GM12878 (cell line): ENCODE results near the gene GRM6. TPM values are rescaled to one million over a fixed set of nuclear protein-coding genes. Genes with fewer than 3 reads are reported as not detected.

ENCODE experiments used
- ATAC-seq: fragments of 200-7000 bp; cut with Tn5 transposase; 3 replicates; pipeline ENCODE4 v1.9.1; 2020; ENCODE audit warnings: mild to moderate bottlenecking, moderate library complexity
- BruUV-seq: library from RNA; stranded (reverse); fragments of 400-500 nt; replicated peaks from 2 replicates; lab custom pipeline; 2021; lab: Mats Ljungman, UMichigan
- CTCF ChIA-PET: fragments of 300-600 bp; sonication (Branson Sonifier 250); formaldehyde crosslinking; extraction: SDS; loops from one replicate; lab custom pipeline; 2021; ENCODE audit warnings: inconsistent platforms; lab: Yijun Ruan, JAX
- POLR2A ChIA-PET: fragments of 350-600 bp; formaldehyde crosslinking; extraction: SDS; loops from one replicate; lab custom pipeline; 2021; ENCODE audit warnings: inconsistent platforms; lab: Charles Lee
- RAD21 ChIA-PET: fragments of 300-600 bp; sonication (Branson Sonifier 250); formaldehyde crosslinking; loops from one replicate; lab custom pipeline; 2023; ENCODE audit warnings: antibody characterized with exemption; ENCODE audit not compliant: unreplicated experiment; lab: Charles Lee
- SMC1A ChIA-PET: fragments of 300-600 bp; sonication (Branson Sonifier 250); formaldehyde crosslinking; loops from one replicate; lab custom pipeline; 2023; ENCODE audit not compliant: unreplicated experiment, uncharacterized antibody; lab: Charles Lee
- DNase-seq: peaks from one replicate; pipeline ENCODE4 v3.0.0-alpha.2; 2011; ENCODE audit warnings: low read depth, low spot score
- FAIRE-seq: peaks from 3 replicates; lab custom pipeline; 2011; peaks lifted over from hg19 to GRCh38; lab: Jason Lieb, UNC
- H2AFZ ChIP-seq: 2 replicates; pipeline ENCODE4 v1.6.0; 2011; ENCODE audit warnings: low read depth, low read length, control low read depth; ENCODE audit not compliant: control insufficient read depth
- H3K27ac ChIP-seq: 2 replicates; pipeline ENCODE4 v1.5.1; 2011; ENCODE audit warnings: control low read depth; ENCODE audit not compliant: control insufficient read depth, insufficient read depth
- H3K27me3 ChIP-seq, 2 experiments: replicated peaks in 1 of 2; 2 replicates each; pipeline versions ENCODE4 v1.6.0 to v1.6.1; 2011; ENCODE audit warnings: low read length in 1 of 2; ENCODE audit not compliant: control insufficient read depth in 2 of 2, insufficient read depth in 2 of 2
- H3K36me3 ChIP-seq, 2 experiments: 2 replicates each; pipeline ENCODE4 v1.5.1; 2011; ENCODE audit warnings: low read length in 1 of 2; ENCODE audit not compliant: control insufficient read depth in 2 of 2, insufficient read depth in 2 of 2
- H3K4me1 ChIP-seq: 2 replicates; pipeline ENCODE4 v1.6.1; 2011; ENCODE audit warnings: mild to moderate bottlenecking, low read length, moderate library complexity, mixed read lengths; ENCODE audit not compliant: control insufficient read depth, insufficient read depth
- H3K4me2 ChIP-seq: 2 replicates; pipeline ENCODE4 v1.6.0; 2011; ENCODE audit warnings: control low read depth; ENCODE audit not compliant: control insufficient read depth, insufficient read depth
- H3K4me3 ChIP-seq: fragments of 200-600 bp; sonication (generic); 2 replicates; pipeline ENCODE4 v1.5.1; 2016
- H3K79me2 ChIP-seq: 2 replicates; pipeline ENCODE4 v1.6.0; 2011; ENCODE audit warnings: low read length; ENCODE audit not compliant: control insufficient read depth, insufficient read depth
- H3K9ac ChIP-seq: 2 replicates; pipeline ENCODE4 v1.8.0; 2011; ENCODE audit warnings: low read length, control low read depth, mixed read lengths; ENCODE audit not compliant: control insufficient read depth, insufficient read depth
- H3K9me3 ChIP-seq: replicated peaks from 3 replicates; pipeline ENCODE4 v1.5.1; 2011; ENCODE audit warnings: mild to moderate bottlenecking, low read length; ENCODE audit not compliant: control insufficient read depth, insufficient read depth
- H4K20me1 ChIP-seq: 2 replicates; pipeline ENCODE4 v1.6.0; 2011; ENCODE audit not compliant: control insufficient read depth, insufficient read depth
- ASH2L ChIP-seq: fragments of 300-600, 200-600 bp; sonication (generic); IDR thresholded peaks from 2 replicates; pipeline ENCODE4 v1.6.1; 2017; ENCODE audit warnings: low read depth, mild to moderate bottlenecking, borderline replicate concordance
- ATF7 ChIP-seq: fragments of 450-650 bp; IDR thresholded peaks from 2 replicates; pipeline ENCODE4 v1.6.1; 2016; ENCODE audit warnings: low read depth, mild to moderate bottlenecking
- CHD1 ChIP-seq: IDR thresholded peaks from 2 replicates; pipeline ENCODE4 v1.6.1; 2012; ENCODE audit warnings: low read depth, low read length, improper control_type of control experiment
- EP300 ChIP-seq, 2 experiments: fragments of 150-350 bp in 1 of 2; IDR thresholded peaks; 2 replicates each; pipeline ENCODE4 v1.6.1; 2011 to 2012; ENCODE audit warnings: low read depth in 2 of 2, low read length in 2 of 2, borderline replicate concordance in 1 of 2, improper control_type of control experiment in 1 of 2, inconsistent platforms in 1 of 2; ENCODE audit not compliant: control insufficient read depth in 1 of 2
- GABPA ChIP-seq: IDR thresholded peaks from 2 replicates; pipeline ENCODE4 v1.6.1; 2014; ENCODE audit warnings: antibody characterized with exemption, low read depth, mild to moderate bottlenecking, inconsistent platforms
- IKZF2 ChIP-seq, 2 experiments: fragments of 450-650 bp; IDR thresholded peaks; 2 replicates each; pipeline ENCODE4 v1.6.1; 2017; ENCODE audit warnings: mild to moderate bottlenecking in 2 of 2, moderate library complexity in 2 of 2
- LARP7 ChIP-seq: fragments of 450-650 bp; IDR thresholded peaks from 2 replicates; pipeline ENCODE4 v1.6.1; 2017; ENCODE audit warnings: mild to moderate bottlenecking
- MEF2A ChIP-seq: IDR thresholded peaks from 2 replicates; pipeline ENCODE4 v1.6.1; 2011; ENCODE audit warnings: low read depth, mild to moderate bottlenecking, low read length, moderate library complexity; ENCODE audit not compliant: insufficient read depth
- NFXL1 ChIP-seq: fragments of 450-650 bp; IDR thresholded peaks from 2 replicates; pipeline ENCODE4 v1.6.1; 2017; ENCODE audit warnings: antibody characterized with exemption, mild to moderate bottlenecking, borderline replicate concordance
- POU2F2 ChIP-seq: IDR thresholded peaks from 3 replicates; pipeline ENCODE4 v1.6.1; 2011; ENCODE audit warnings: low read depth, mild to moderate bottlenecking, low read length, borderline replicate concordance
- WGBS: methylation state at CpG from one replicate; pipeline ENCODE4 v1.1.6; 2016; ENCODE audit warnings: low lambda C conversion rate; ENCODE audit not compliant: insufficient replicate concordance, insufficient coverage; ENCODE audit errors: missing lambda C conversion rate; 5-methylcytosine and 5-hydroxymethylcytosine counted together
- in situ Hi-C: fragments of 300-500 bp; cut with MboI; formaldehyde crosslinking; loops from 9 replicates; pipeline ENCODE4 v1.14.3; 2018; ENCODE audit warnings: mixed read lengths
- intact Hi-C: fragments of 100-400 bp; cut with micrococcal nuclease; formaldehyde crosslinking; loops from one replicate; pipeline ENCODE4 v1.14.2; 2022; ENCODE audit not compliant: unreplicated experiment
- polyA plus RNA-seq, 11 experiments: library from polyadenylated mRNA; depleted of rRNA in 4 of 11; unstranded in 6 of 11; stranded (reverse) in 5 of 11; fragments of >200 nt; fragmentation: Nextera tagmentation in 4 of 11; fragmentation: Illumina TruSeq in 1 of 11; extraction: Ambion mirVana in 4 of 11; extraction: Trizol in 1 of 11; gene quantifications; 1 replicate in 1 of 11; 2 replicates in 10 of 11; pipeline versions ENCODE4 v1.2.1 to v1.2.3, GENCODE V29; 2011 to 2016; ENCODE audit warnings: inconsistent platforms in 2 of 11, missing spikeins in 2 of 11, low read depth in 1 of 11
- total RNA-seq, 4 experiments: library from RNA; depleted of rRNA in 3 of 4; stranded (reverse); fragments of >200 nt in 3 of 4; fragmentation: Illumina TruSeq in 1 of 4; extraction: Trizol in 1 of 4; gene quantifications; 2 replicates each; pipeline versions ENCODE4 v1.2.1 to v1.2.3, GENCODE V29; 2013 to 2021
- TF ChIP-seq, protein P1 (sequence below): fragments of 450-650 bp; IDR thresholded peaks from 2 replicates; pipeline ENCODE4 v1.6.1; 2014; ENCODE audit warnings: mild to moderate bottlenecking
- TF ChIP-seq, protein P2 (sequence below): fragments of 450-650 bp; IDR thresholded peaks from 2 replicates; pipeline ENCODE4 v1.6.1; 2016; ENCODE audit warnings: mild to moderate bottlenecking
- TF ChIP-seq, protein P3 (sequence below): IDR thresholded peaks from 2 replicates; pipeline ENCODE4 v1.6.1; 2012; ENCODE audit warnings: mild to moderate bottlenecking, low read depth, low read length

Gene GRM6
- total and polyA plus RNA-seq, 10 of the 15 experiments (the other 5 are each of a cell fraction or from before 2014, with no cell fraction given): not detected

DNA sequence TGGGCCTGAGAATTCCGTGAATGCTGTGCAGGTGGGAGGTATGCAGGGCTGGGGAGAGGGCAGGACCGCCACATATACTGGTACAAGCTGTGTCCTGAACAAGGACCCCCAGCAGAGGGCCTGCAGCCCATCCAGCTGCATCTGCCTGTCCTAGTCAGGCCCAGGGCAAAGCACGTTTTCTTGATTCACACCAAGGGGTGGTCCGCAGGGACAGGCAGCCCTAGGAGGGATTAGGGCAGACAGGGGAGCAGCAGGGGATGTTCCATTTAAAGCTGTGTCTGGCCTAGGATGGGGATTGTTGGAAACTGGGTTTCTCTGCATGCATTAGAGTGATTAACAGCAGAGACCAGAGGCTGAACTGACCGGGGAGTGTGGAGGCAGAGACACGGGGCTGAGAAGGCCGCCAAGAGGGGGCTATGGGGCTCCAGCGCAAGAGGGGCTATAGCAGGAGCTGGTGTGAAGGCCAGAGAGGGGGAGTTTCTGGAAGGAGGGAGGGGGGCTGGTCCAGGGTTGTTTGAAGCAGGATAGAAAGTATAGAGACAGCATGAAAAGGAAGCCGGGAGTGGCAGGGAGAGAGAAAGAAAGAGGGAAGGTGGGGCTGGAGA is 2.7 kb downstream of the GRM6 start:
- no peaks in the 10 kb centered on the region for H3K79me2 ChIP-seq
- no TSS peak for BruUV-seq
- RAD21 ChIA-PET: no interaction called here
- no peak for TF ChIP-seq ATF7
- no peak for TF ChIP-seq LARP7
- TF ChIP-seq ASH2L: no peak
- TF ChIP-seq, protein P1, sequence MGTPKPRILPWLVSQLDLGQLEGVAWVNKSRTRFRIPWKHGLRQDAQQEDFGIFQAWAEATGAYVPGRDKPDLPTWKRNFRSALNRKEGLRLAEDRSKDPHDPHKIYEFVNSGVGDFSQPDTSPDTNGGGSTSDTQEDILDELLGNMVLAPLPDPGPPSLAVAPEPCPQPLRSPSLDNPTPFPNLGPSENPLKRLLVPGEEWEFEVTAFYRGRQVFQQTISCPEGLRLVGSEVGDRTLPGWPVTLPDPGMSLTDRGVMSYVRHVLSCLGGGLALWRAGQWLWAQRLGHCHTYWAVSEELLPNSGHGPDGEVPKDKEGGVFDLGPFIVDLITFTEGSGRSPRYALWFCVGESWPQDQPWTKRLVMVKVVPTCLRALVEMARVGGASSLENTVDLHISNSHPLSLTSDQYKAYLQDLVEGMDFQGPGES: no peak
- no peak for TF ChIP-seq GABPA
- TF ChIP-seq, protein P2, sequence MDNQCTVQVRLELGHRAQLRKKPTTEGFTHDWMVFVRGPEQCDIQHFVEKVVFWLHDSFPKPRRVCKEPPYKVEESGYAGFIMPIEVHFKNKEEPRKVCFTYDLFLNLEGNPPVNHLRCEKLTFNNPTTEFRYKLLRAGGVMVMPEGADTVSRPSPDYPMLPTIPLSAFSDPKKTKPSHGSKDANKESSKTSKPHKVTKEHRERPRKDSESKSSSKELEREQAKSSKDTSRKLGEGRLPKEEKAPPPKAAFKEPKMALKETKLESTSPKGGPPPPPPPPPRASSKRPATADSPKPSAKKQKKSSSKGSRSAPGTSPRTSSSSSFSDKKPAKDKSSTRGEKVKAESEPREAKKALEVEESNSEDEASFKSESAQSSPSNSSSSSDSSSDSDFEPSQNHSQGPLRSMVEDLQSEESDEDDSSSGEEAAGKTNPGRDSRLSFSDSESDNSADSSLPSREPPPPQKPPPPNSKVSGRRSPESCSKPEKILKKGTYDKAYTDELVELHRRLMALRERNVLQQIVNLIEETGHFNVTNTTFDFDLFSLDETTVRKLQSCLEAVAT: no peak
- no peak for TF ChIP-seq CHD1
- TF ChIP-seq, protein P3, sequence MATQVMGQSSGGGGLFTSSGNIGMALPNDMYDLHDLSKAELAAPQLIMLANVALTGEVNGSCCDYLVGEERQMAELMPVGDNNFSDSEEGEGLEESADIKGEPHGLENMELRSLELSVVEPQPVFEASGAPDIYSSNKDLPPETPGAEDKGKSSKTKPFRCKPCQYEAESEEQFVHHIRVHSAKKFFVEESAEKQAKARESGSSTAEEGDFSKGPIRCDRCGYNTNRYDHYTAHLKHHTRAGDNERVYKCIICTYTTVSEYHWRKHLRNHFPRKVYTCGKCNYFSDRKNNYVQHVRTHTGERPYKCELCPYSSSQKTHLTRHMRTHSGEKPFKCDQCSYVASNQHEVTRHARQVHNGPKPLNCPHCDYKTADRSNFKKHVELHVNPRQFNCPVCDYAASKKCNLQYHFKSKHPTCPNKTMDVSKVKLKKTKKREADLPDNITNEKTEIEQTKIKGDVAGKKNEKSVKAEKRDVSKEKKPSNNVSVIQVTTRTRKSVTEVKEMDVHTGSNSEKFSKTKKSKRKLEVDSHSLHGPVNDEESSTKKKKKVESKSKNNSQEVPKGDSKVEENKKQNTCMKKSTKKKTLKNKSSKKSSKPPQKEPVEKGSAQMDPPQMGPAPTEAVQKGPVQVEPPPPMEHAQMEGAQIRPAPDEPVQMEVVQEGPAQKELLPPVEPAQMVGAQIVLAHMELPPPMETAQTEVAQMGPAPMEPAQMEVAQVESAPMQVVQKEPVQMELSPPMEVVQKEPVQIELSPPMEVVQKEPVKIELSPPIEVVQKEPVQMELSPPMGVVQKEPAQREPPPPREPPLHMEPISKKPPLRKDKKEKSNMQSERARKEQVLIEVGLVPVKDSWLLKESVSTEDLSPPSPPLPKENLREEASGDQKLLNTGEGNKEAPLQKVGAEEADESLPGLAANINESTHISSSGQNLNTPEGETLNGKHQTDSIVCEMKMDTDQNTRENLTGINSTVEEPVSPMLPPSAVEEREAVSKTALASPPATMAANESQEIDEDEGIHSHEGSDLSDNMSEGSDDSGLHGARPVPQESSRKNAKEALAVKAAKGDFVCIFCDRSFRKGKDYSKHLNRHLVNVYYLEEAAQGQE: no peak
- no peak for TF ChIP-seq IKZF2 (IDR thresholded peaks at IDR 0.05)
- TF ChIP-seq POU2F2: no peak
- no peak for TF ChIP-seq NFXL1
- TF ChIP-seq MEF2A: no peak
- TF ChIP-seq EP300 (IDR thresholded peaks at IDR 0.05; ENCODE audit: borderline replicate concordance in 1 of 2, control insufficient read depth in 1 of 2, low read depth in 2 of 2, low read length in 2 of 2): no peak
- TF ChIP-seq, all 136 proteins: peak for 0
- Histone ChIP-seq H3K36me3 (no peaks in the 10 kb centered on the region), H3K4me1 (no peaks in the 10 kb centered on the region), H4K20me1 (no peaks in the 10 kb centered on the region), H2AFZ (no peak overlapping the region), H3K27ac (no peak overlapping the region), H3K9ac (no peak overlapping the region), H3K9me3 (no peaks in the 10 kb centered on the region; the same call in 2 of the 3 replicates), H3K4me2 (no peak overlapping the region), H3K4me3 (no peak overlapping the region), H3K27me3 (no peaks in the 10 kb centered on the region)
- in situ Hi-C loops: no loop called here
- no peak for ATAC-seq
- intact Hi-C loops: no loop called here
- DNase-seq: no peak
- 19% methylated on average over 9 of the region's 9 CpGs for WGBS
- ChIA-PET SMC1A (no interaction called here), POLR2A (no interaction called here), CTCF (no interaction called here)
- no peak for FAIRE-seq
